Measurements from ENCODE around the gene CYP3A5. TPM values are rescaled to one million over a fixed set of nuclear protein-coding genes. Genes with fewer than 3 reads are reported as not detected.
"Not testable (repeated sequence)": the region's sequence is repeated elsewhere in the genome, so short reads cannot be mapped to it uniquely, and the experiment has no call there.

The CYP3A5 gene
- total and polyA plus RNA-seq, 9 of the 15 experiments (the other 6 are each of a cell fraction or from before 2014, with no cell fraction given), result 0.73 to 2.8 (median 1.5) TPM

- DNase-seq (ENCODE audit: extremely low read depth in 1 of 4, low spot score in 3 of 4), result not testable (repeated sequence)
- peak; percentile 69 for ATAC-seq
- H3K4me1 ChIP-seq (replicated peaks in 1 of 2; ENCODE audit: control insufficient read depth in 2 of 2, insufficient read depth in 2 of 2, low read length in 2 of 2), result peaks cover 9 to 29% of the 10 kb centered on the region in 2 experiments
Observed at GRCh38 chr7:99698867-99699730, 19.3 kb upstream of the CYP3A5 start.

More at GRCh38 chr7:99698867-99699730, 19.3 kb upstream of the CYP3A5 start:
- intact Hi-C loops (cut with micrococcal nuclease); H3K9me3 ChIP-seq (replicated peaks; ENCODE audit: control insufficient read depth, insufficient read depth, low read depth, low read length); H3K9ac ChIP-seq (ENCODE audit: insufficient read depth in 1 of 2, low read depth in 2 of 2, low read length in 2 of 2); BruUV-seq (replicated peaks); H4K20me1 ChIP-seq (replicated peaks; ENCODE audit: control insufficient read depth, insufficient read depth, low read length); H3K4me3 ChIP-seq; H3K4me2 ChIP-seq (ENCODE audit: insufficient read depth, low read length); H3K27me3 ChIP-seq (ENCODE audit: control insufficient read depth in 2 of 2, insufficient read depth in 2 of 2, low read length in 2 of 2); CTCF ChIA-PET (ENCODE audit: low intra/inter-chr PET ratio); H3K79me2 ChIP-seq (ENCODE audit: control insufficient read depth, insufficient read depth, low read length); H3K9me1 ChIP-seq (ENCODE audit: control insufficient read depth, insufficient read depth, low read length); H3K27ac ChIP-seq (ENCODE audit: extremely low read depth, low read depth, low read length); H3K36me3 ChIP-seq (ENCODE audit: control insufficient read depth, insufficient read depth, low read length); in situ Hi-C loops (cut with MboI); H2AFZ ChIP-seq (ENCODE audit: low read depth, low read length); TF ChIP-seq ATF3 (CRISPR knock-in tag; conservative IDR thresholded peaks at IDR 0.05): not testable (repeated sequence)
- TF ChIP-seq JUND (IDR thresholded peaks at IDR 0.05; ENCODE audit: borderline replicate concordance, low read depth, low read length), result peak; percentile 67
- TF ChIP-seq JUND (tag; IDR thresholded peaks at IDR 0.05; ENCODE audit: borderline replicate concordance, low read depth, low read length), result peak; percentile 44; the same call in 1 of the 3 replicates
- peak; percentile 24; the same call in 1 of the 2 replicates for TF ChIP-seq ATF3 (IDR thresholded peaks at IDR 0.05)
- peak; percentile 77 for TF ChIP-seq FOSL1 (tag; conservative IDR thresholded peaks at IDR 0.05)
- WGBS (ENCODE audit: insufficient coverage, low coverage, missing lambda C conversion rate), result 7% methylated on average over 6 of the region's 6 CpGs
- peak; percentile 83 for FAIRE-seq
- POLR2A ChIA-PET, result interaction anchor here (0.6 to 1.2 kb wide), 4 partner anchors 11 to 174 kb away, joined by 3 read pairs; partner anchors contain the start of gene CYP3A5

Measured in K562 (cell line).